NOMO-1 (cell line): ENCODE data around the gene ZNF316.
"Not testable (repeated sequence)": the region's sequence is repeated elsewhere in the genome, so short reads cannot be mapped to it uniquely, and the experiment has no call there.

Experiments used
- DNase-seq, 2 experiments: peaks; one replicate each; lab custom pipeline; 2025; ENCODE audit not compliant: unreplicated experiment in 2 of 2; lab: John Stamatoyannopoulos, UW

The ZNF316 gene

DNA sequence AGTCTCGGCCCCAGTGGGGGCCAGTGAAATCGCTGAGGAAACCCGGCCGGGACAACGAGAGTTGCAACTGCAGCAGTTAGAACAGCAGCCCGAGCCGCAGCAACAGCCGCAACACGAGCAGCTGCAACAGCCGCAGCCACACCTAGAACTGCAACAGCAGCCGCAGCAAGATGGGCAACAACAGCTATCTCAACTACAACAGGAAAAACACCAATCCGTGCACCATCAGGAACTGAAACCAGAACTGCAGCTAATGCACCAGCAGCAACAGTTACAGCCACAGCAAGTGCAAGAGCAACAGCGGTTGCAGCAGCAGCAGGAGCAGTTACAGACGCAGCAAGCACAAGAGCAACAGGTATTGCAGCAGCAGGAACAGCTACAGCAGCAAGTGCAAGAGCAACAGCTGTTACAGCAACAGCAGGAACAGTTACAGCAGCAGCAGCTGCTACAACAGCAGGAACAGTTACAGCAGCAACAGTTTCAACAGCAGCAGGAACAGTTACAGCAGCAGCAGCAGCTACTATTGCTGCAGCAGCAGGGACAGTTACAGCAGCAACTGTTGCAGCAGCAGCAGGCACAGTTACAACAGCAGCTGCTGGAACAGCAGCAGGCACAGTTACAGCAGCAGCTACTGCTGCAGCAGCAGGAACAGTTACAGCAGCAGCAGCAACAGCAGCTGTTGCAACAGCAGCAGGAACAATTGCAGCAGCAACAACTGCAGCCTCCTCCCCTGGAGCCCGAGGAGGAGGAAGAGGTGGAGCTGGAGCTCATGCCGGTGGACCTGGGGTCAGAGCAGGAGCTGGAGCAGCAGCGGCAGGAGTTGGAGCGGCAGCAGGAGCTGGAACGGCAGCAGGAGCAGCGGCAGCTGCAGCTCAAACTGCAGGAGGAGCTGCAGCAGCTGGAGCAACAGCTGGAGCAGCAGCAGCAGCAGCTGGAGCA, 15.7 kb upstream of the ZNF316 start:
- DNase-seq: no peak

DNA sequence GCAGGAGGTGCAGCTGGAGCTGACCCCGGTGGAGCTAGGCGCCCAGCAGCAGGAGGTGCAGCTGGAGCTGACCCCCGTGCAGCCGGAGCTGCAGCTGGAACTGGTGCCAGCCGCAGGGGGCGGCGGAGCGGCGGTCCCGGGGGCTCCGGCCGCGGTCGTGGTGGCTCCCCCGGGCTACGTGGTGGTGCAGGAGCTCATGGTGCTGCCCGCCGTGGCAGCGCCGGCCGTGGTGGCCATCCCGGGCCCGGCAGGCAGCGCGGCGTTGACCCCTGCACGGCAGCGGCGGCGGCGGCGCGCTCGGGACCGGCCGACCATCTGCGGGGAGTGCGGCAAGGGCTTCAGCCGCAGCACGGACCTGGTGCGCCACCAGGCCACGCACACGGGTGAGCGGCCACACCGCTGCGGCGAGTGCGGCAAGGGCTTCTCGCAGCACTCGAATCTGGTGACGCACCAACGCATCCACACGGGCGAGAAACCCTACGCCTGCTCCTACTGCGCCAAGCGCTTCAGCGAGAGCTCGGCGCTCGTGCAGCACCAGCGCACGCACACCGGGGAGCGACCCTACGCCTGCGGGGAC, 14.9 kb upstream of the ZNF316 start:
- DNase-seq: no peak

- no peak for DNase-seq
These were observed 13.4 kb upstream of the ZNF316 start for GRCh38 chr7:6623589-6624245.

DNA sequence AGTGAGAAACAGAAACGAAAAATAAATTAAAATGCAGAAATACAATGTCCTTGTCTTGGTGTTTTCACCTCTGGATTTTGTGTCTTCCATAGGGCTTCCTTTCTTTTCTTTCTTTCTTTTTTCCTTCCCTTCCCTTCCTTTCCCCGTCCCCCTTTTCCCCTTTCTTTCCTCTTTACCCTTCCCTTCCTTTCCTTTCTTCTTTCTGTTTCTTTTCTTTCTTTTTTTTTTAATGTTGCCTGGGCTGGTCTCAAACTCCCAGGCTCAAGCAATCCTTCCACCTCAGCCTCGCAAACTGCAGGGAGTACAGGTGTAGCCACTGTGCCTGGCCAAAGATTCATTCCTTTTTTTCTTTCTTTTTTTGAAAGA, 12.9 kb upstream of the ZNF316 start:
- DNase-seq: no peak

DNA sequence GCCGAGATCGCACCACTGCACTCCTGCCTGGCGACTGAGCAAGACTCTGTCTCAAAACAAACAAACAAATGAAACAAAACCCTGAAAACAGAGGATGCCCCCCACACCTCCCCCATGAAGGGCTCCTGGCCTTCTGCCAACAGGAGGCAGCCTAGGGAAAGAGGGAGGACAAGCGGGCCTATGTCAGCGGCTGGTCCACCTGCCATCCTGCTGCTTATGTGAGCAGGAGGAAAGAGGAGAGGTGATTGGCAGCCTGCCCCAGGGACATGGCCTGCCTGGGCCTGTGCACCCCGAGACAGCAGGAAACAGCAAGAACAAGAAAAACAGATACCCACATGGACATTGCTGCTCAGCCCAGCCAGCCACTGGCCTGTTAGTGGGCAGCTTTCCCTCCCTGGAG, 9.1 kb upstream of the ZNF316 start:
- DNase-seq: no peak

DNA sequence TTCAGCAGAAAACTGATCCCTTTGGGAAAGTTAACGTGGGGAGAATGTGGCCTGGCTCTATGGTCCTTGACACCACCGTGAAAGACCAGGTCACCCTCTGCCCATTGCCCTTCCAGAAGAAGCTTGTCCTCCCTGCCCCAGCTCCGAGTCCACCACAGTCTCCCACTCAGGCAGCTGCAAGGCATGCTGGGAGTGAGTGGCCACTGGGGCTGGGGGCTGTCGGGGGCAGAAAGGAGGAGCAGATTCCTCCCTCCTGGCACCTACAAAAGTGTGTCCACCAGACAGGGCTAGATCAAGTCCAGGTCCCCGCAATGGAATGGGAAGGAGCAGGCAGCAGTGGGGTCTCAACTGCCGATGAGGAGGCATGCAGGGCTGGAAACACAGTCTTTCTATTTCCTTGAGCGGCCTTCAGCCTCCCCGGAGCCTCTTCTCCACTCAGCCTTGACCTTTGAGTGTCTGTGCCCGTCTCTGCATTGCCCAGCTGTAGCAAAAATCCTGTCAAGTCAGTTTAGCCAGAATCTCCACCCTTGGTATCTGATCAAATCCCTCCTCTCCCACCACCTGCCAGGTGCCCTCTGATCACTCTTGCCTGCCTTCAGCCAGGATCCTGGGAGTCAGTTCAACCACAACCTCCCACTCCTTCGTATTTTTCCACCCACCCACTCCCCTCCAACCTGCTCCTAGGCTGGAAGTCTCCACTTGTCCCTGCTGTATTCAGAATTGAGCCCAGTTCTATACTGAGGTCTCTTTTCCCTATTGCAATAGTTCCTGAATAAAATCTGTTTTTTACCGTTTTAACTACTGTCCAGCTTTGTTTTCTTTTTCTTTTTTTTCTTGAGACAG, 6.9 kb upstream of the ZNF316 start:
- no peak for DNase-seq

- DNase-seq: no peak
These were observed 5.5 kb upstream of the ZNF316 start for GRCh38 chr7:6631605-6632004.

GRCh38 chr7:6634021-6634420, 3.1 kb upstream of the ZNF316 start:
- no peak for DNase-seq

- DNase-seq: not testable (repeated sequence)
These were observed 2.1 kb upstream of the ZNF316 start for GRCh38 chr7:6634971-6635370.

GRCh38 chr7:6637544-6638229, 569 bp downstream of the ZNF316 start:
- peak; percentile 47 to 54 for DNase-seq

GRCh38 chr7:6639032-6639431, 1.9 kb downstream of the ZNF316 start:
- DNase-seq: no peak

GRCh38 chr7:6639627-6640026, 2.5 kb downstream of the ZNF316 start:
- DNase-seq: no peak

DNA sequence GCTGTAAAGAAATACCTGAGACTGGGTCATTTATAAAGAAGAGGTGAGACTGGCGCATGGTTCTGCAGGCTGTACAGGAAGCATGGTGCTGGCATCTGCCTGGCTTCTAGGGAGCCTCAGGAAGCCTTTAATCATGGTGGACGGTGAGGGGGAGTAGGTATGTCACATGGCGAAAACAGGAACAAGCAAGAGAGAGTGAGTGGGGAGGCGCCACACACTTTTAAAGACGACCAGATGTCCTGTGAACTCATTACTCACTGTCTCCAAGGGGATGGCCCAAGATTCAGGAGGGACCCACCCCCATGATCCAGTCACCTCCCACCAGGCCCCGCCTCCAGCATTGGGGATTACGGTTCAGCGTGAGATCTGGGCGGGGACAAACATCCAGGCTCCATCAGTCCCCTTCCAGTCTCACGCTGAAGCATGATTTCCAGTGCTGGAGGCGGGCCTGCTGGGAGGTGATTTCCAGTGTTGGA, 3.2 kb downstream of the ZNF316 start:
- no peak for DNase-seq

DNA sequence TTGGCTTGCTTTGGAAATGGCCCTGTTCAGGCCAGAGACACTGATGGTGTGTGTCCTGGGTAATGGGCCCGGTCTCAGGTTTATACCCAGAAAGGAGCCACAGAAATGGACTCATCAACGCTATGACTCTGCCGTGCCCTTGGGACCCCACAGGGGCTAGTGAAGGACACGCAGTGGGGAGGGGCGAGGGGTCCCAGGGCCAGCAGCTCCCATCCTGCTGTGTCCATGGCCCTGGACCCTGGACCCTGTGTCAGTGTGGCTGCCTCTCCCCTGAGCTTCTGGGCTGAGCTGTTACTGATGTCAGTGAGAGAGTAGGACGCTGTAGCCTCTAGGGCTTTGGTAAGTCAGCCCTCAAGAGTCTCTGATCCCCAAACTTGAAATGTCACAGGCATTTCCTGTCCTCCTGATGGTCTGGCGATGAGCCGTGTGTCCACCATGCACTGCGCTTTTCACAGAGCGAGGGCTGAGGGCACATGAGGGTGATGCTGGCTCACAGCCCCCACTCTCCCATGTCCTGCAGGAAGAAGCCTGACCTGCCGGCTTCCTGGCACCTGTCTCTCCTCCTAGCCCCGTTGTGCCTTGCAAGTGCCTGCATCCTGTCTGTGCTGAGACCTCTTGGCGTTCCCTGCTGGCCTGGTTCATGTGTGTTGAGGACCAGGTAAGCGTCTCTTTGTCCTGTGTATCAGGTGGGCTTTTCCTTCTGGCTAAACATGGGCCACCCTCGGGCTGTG, 4.4 kb downstream of the ZNF316 start:
- DNase-seq: no peak

DNA sequence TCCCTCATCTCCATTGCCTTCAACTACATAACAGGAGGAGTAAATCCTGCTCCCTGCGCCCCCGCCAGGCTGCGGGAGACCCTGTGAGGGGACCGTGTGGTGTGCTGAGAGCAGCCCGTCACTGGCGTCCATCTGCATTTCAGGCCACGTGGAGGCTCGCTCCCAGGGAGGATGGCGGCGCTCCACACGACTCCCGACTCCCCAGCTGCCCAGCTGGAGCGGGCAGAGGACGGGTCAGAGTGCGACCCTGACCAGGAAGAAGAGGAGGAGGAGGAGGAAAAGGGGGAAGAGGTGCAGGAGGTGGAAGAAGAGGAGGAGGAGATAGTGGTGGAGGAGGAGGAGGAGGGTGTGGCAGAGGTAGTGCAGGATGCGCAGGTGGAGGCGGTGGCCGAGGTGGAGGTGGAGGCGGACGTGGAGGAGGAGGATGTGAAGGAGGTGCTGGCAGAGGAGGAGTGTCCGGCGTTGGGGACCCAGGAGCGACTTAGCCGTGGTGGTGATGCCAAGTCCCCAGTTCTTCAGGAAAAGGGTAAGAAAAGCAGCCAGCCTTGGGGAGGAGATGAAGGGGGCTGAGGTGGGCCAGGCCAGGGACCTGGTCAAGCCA, 5.2 kb downstream of the ZNF316 start:
- no peak for DNase-seq

GRCh38 chr7:6642861-6643640, 5.9 kb downstream of the ZNF316 start:
- DNase-seq: no peak

DNA sequence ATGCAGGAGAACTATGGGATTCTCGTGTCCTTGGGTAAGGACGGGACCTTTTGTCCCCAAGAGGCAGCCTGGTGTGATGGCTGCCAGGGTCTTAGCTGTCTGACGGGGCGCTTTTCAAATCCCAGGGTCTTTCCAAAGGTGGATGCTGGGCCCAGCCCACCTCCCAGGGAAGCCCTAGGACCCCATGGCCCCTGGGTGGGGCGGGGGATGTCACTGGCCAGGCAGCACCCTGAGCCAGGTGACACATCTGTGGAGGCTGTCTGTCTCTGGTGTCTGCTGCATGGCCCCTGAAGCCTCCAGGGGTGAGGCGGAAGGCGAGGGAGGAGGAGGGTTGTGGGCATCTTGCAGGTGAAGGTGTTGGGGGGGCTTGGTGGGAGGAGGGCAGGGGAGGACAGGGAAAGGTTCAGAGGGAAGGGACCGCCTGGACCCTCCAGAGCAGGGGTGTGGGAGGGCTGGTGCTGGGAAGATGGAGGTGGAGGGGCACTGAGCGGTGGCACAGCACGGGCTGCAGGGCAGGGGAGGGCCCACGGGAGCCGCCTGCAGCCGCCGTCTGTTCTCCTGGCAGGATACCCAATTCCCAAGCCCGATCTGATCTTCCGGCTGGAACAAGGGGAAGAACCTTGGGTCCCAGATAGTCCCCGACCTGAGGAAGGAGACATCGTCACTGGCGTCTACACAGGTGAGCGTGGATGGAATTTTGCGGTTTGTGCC, 7.0 kb downstream of the ZNF316 start:
- no peak for DNase-seq

- DNase-seq: no peak
These were observed 7.6 kb downstream of the ZNF316 start for GRCh38 chr7:6644728-6645127.
